Thyroid gland (tissue), 4 donors: Measurements from ENCODE around the gene CLK4.
"Not testable (repeated sequence)": the region's sequence is repeated elsewhere in the genome, so short reads cannot be mapped to it uniquely, and the experiment has no call there.

Source experiments
- CTCF ChIP-seq, 6 experiments: fragments of 200-600 bp in 3 of 6; fragments of 450-650 bp in 3 of 6; sonication (generic) in 3 of 6; IDR thresholded peaks; one replicate each; pipeline ENCODE4 v1.5.1; 2016 to 2019; ENCODE audit warnings: antibody characterized with exemption in 6 of 6, mild to moderate bottlenecking in 2 of 6, inconsistent platforms in 1 of 6, moderate library complexity in 1 of 6
- POLR2A ChIP-seq, 2 donors: fragments of 450-650 bp; IDR thresholded peaks; one replicate each; pipeline ENCODE4 v1.6.1; 2017; ENCODE audit warnings: antibody characterized with exemption in 2 of 2, mild to moderate bottlenecking in 2 of 2, moderate library complexity in 1 of 2

- not testable (repeated sequence) for TF ChIP-seq CTCF, POLR2A (IDR thresholded peaks at IDR 0.05)
Measured at GRCh38 chr5:178585421-178585820, 41.4 kb downstream of the CLK4 start.
